Measurements from ENCODE around the gene MYLIP.

MYLIP gene

GRCh38 chr6:16108419-16108818 lies 20.5 kb upstream of the MYLIP start:
- no peak for DNase-seq

GRCh38 chr6:16108921-16109658 lies 19.8 kb upstream of the MYLIP start:
- DNase-seq: no peak

GRCh38 chr6:16109659-16110305 lies 19.1 kb upstream of the MYLIP start:
- DNase-seq: no peak

DNA sequence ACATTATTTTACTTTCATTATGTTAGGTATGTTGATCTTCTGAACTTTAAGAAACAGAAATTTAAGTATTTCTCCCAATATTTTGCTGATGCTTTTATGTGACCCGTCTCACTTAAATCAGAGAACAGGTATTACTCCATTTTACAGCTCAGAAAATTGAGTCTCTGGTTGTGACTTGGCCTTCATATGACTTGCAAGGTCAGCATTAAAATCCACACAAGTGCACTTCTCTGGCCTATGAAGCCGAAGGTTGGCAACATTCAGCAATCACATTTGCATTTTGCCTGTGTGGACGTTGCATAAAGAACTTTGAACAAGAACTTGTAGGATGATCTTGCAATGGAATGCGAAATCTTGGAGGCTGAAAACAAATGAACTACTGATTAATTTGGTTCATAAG lies 10.1 kb upstream of the MYLIP start:
- DNase-seq: no peak

- DNase-seq: no peak
These were observed 7.5 kb upstream of the MYLIP start for GRCh38 chr6:16121339-16121738.

DNA sequence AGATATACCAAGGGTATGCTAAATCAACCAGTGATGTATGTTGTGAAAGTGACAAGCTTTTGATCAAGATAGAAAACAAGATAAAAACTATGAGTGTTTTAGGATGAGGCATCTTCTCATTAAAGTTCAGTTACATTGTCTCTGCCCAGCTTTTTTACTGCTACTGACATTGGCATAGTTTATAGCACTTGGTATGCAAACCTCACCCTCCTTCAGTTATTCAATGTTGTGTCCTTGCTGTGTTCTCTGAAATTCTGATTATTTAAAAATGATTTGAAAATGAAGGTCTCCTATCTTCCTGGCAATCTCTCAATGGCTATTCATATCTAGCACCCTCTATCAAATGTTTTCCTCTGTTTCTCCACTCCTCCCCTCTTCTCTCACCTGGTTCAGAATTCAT lies 6.7 kb upstream of the MYLIP start:
- no peak for DNase-seq

DNA sequence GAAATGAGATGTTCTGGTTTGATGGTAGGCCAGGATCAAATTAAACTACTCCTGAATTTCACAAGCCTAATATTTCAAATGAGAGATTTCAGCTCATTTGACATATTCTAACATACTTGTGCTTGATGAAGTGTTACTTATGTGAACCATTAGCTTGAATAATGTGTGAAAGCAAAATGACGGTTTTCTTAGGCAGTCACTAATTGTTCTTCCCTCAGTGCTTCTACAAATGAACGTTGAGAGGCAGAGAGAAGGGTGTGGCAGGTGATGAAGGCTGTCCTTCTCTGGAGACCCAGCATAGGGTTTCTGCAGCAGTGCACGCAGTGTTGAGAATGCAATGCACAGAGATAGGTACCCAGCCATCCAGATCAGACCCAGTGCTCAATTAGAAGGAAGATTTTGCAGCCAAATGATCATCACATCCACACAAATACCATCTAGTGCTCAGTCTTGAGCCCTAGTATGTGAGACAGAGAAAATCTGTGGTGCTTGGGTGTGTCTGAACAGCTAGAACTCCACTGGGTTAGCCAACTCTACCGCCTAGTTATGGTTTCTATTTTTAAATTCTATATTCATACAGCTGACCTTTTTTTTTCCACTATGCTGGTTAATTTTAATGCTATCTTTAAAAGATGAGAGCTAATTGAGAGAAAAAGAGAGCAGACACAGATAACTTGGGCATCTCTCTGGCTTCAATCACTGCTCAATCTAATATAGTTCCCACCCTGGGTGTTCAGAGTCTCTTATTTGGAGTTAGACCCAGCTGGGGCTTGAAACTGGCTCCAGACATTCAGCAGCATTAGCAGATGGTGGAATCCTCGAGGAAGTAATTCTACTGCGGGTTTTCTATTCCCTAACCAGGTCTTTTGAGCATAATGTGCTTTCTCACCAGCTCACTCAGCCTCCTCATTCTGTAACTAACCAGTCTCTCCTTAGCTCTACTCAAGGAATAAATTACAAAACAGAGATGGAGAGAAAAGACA lies 4.4 kb upstream of the MYLIP start:
- DNase-seq: no peak

DNA sequence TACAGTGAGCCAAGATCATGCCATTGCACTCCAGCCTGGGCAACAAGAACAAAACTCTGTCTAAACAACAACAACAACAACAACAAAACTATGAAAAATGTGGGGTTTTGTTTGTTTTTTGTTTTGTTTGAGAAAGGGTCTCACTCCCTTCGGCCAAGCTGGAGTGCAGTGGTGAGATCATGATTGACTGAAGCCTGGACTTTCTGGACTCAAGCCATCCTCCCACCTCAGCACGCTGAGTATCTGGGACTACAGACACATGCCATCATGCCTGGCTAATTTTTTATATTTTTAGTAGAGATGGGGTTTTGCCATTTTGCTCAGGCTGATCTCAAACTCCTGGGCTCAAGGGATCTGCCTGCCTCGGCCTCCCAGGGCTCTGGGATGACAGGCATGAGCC lies 2.8 kb upstream of the MYLIP start:
- no peak for DNase-seq

DNA sequence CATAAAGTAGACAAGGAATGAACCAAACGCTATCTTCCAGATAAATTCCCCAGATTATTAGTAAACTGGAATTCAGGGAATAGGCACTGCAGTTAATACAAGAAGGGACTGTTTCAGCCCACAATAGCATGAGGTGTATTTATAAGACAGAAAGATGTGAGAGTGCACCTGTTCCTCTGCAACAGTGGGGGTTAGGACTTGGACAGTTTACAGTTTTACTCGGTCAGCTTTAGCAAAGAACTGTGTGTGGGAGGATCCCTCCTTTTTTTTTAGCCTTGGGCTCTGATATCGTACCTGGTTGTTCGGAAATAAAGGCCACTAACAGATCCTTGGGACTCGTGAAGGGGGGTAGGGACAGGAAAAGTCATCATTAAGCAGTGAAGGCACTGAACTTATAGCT lies 2.0 kb upstream of the MYLIP start:
- no peak for DNase-seq

GRCh38 chr6:16127471-16127870 lies 1.4 kb upstream of the MYLIP start:
- DNase-seq: no peak

DNA sequence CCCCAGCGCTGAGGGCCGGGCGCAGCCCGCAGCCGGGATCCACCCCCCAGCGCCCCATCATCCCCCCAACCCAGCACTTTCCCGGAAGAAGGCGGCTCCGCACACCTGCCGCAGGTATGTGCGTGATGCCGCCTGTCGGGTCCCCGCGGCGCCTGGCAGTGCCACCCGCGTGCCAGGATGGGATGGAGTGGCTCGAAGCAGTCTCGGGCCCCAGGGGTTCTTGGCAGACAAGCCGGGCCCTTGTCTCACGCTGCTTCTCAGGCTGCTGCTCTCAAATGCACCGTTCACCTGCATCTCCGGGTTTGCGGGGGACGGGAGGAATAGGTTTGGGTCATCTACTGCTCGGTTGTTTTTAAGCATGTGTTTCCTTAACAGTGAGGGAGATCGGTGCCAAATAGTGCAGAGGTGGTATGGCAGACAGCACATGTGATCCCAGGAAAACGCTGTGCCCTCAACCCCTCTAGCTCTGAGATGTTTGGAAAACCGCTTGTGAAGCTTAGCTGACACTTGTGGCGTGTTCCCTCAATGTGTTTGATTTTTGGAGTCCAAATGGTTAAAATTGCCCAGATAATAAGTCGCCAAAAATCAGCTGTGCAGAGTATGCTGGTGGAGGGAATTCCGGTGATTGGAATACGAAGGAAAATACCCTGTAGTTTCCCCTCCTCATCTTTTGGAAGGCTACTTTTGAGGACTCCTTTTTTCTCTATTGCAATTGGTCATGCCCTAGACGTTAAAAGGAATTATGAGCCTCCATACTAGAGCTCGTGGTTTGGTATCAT lies 926 bp downstream of the MYLIP start:
- DNase-seq: peak; percentile 32

- DNase-seq: no peak
These were observed 1.6 kb downstream of the MYLIP start for GRCh38 chr6:16130437-16130891.

DNA sequence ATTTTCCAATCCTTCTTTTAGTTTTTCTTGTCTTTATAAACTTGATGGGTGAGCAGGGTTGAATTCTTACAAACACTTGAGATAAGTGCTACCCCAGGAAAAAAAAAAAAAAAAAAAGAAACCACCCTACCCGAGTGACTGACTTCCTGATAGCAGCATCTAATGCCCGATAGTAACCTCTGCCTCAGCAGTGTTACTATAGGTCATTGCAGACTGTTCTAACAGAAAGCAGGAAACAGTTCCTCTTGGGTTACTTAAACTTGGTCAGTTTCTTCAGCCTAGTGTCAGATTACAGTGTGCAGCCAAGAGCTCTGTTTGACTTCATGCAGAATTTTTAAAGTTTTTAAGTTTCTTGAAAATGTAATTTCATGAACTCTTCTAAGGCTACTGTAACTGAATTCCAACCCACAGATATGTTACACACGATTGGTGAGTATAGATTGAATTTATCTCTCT lies 2.1 kb downstream of the MYLIP start:
- DNase-seq: peak; percentile 30

GRCh38 chr6:16132909-16133308 lies 4.0 kb downstream of the MYLIP start:
- no peak for DNase-seq

- DNase-seq: no peak
These were observed 5.5 kb downstream of the MYLIP start for GRCh38 chr6:16134430-16134829.

GRCh38 chr6:16135066-16135465 lies 6.2 kb downstream of the MYLIP start:
- no peak for DNase-seq

GRCh38 chr6:16136091-16136490 lies 7.2 kb downstream of the MYLIP start:
- peak; percentile 25 for DNase-seq

- peak; percentile 67 for DNase-seq
These were observed 8.0 kb downstream of the MYLIP start for GRCh38 chr6:16136621-16137450.

- no peak for DNase-seq
These were observed 8.5 kb downstream of the MYLIP start for GRCh38 chr6:16137451-16137801.

DNA sequence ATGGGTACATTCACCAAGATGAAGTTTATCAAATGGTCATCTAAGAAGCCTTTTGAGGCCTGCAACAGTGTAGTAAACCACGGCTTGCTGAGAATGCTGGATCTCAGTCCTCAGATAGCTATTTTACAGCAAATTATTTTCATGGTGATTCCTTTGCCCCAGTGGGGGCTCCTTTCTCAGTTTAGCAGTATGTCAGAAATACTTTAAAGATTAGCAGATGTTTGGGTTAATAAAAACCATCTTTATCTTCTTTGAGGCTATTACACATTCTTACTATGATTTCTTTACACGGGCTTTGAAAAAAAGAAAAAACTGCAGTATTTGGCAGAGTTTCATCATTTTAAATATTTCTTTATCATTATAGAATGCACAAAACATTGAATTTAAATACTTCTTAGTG lies 10.7 kb downstream of the MYLIP start:
- no peak for DNase-seq

- DNase-seq: no peak
These were observed 11.7 kb downstream of the MYLIP start for GRCh38 chr6:16140607-16141006.

DNA sequence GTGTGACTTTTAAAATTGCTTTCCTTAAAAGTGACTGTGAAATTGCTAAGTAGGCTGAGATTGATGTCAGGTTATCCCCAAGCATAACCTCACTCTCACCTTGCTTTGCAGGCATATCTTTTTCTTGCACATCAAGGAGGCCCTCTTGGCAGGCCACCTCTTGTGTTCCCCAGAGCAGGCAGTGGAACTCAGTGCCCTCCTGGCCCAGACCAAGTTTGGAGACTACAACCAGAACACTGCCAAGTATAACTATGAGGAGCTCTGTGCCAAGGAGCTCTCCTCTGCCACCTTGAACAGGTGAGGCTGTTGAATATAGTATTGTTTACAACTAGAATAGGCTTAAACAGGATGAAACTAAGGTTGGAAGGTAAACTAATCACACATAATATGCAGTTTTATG lies 12.6 kb downstream of the MYLIP start:
- DNase-seq: no peak

Data from stimulated activated CD4-positive, alpha-beta T cell treated with anti-CD3 and anti-CD28 coated beads, Interleukin-1b, Interleukin-23, amount 100 ng/mL, for 48 hours (primary cell).